Esophagus muscularis mucosa (tissue), 4 donors: Measurements from ENCODE around the gene DNAH12. TPM values are rescaled to one million over a fixed set of nuclear protein-coding genes. Genes with fewer than 3 reads are reported as not detected.
"Not testable (repeated sequence)": the region's sequence is repeated elsewhere in the genome, so short reads cannot be mapped to it uniquely, and the experiment has no call there.

ENCODE experiments used
- DNase-seq: peaks from one replicate; pipeline ENCODE4 v3.0.0-alpha.2; 2017; ENCODE audit errors: extremely low spot score
- H3K27ac ChIP-seq, 4 donors: fragments of 200-600 bp; sonication (generic); replicated peaks in 1 of 4; 1 replicate in 3 of 4; 2 replicates in 1 of 4; pipeline ENCODE4 v1.5.1; 2016 to 2019; ENCODE audit warnings: mild to moderate bottlenecking in 1 of 4
- H3K27me3 ChIP-seq, 4 donors: fragments of 200-600 bp; sonication (generic); one replicate each; pipeline versions ENCODE4 v1.5.1 to v1.6.0; 2016 to 2019
- H3K36me3 ChIP-seq, 4 donors: fragments of 200-600 bp; sonication (generic); one replicate each; pipeline ENCODE4 v1.5.1; 2016 to 2019
- H3K4me1 ChIP-seq, 4 donors: fragments of 200-600 bp; sonication (generic); one replicate each; pipeline ENCODE4 v1.5.1; 2016 to 2019
- H3K4me3 ChIP-seq, 4 donors: fragments of 200-600 bp; sonication (generic); 1 replicate in 2 of 4; 2 replicates in 2 of 4; pipeline ENCODE4 v1.5.1; 2016 to 2019; ENCODE audit warnings: mild to moderate bottlenecking in 4 of 4, moderate library complexity in 1 of 4
- H3K9me3 ChIP-seq, 4 donors: fragments of 200-600 bp; sonication (generic); 1 replicate in 3 of 4; 2 replicates in 1 of 4; pipeline ENCODE4 v1.5.1; 2016 to 2019
- CTCF ChIP-seq, 3 experiments: fragments of 200-600 bp in 2 of 3; fragments of 450-650 bp in 1 of 3; sonication (generic) in 2 of 3; IDR thresholded peaks; one replicate each; pipeline ENCODE4 v1.5.1; 2017 to 2019; ENCODE audit warnings: antibody characterized with exemption in 3 of 3, mild to moderate bottlenecking in 2 of 3, moderate library complexity in 1 of 3
- EP300 ChIP-seq: sonication (generic); formaldehyde crosslinking; IDR thresholded peaks from one replicate; pipeline ENCODE4 v1.6.1; 2017; ENCODE audit warnings: antibody characterized with exemption
- POLR2A ChIP-seq: fragments of 450-650 bp; IDR thresholded peaks from one replicate; pipeline ENCODE4 v1.6.1; 2017; ENCODE audit warnings: antibody characterized with exemption, moderate library complexity, mild to moderate bottlenecking, low read depth
- POLR2AphosphoS5 ChIP-seq, 2 donors: sonication (generic); formaldehyde crosslinking; IDR thresholded peaks; one replicate each; pipeline ENCODE4 v1.6.1; 2017; ENCODE audit warnings: antibody characterized with exemption in 2 of 2
- WGBS: methylation state at CpG from one replicate; pipeline ENCODE4 v1.1.5; 2018; 5-methylcytosine and 5-hydroxymethylcytosine counted together
- intact Hi-C: fragments of 100-400 bp; cut with DNase I; formaldehyde crosslinking; loops from one replicate; pipeline ENCODE4 v1.15.1; 2023
- total RNA-seq, 4 donors: library from RNA; depleted of rRNA; stranded (reverse); fragments of >200 nt; gene quantifications; one replicate each; pipeline versions ENCODE4 v1.1.0 to v1.2.1, GENCODE V29; 2016

The DNAH12 gene
- total RNA-seq, 4 donors from 2014 or later, result under 0.01 to 0.39 TPM; not detected in 2

DNA sequence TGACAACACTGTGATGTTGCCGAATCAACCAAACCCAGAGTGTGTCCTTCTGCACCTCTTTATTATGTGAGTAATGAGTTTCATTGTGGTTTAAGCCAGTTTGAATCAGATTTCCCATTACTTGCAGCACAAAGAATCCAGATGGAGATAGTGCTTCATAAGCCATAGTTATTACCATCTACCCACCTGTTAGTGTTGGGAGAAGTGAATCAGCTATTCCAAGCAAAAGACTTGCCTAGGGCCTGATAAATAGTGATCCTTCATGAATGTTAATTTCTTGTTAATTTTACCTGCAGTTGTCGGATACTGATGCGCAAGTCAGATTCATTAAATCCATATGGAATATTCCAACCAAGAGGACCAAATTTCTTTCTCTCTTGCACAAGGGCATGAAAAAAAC is 229.9 kb downstream of the DNAH12 start:
- Histone ChIP-seq H3K27me3 (no peaks in the 10 kb centered on the region), H3K4me1 (no peaks in the 10 kb centered on the region), H3K36me3 (no peaks in the 10 kb centered on the region), H3K9me3 (peaks cover 0 to 9% (median 4%) of the 10 kb centered on the region in 4 donors), H3K27ac (no peak overlapping the region), H3K4me3 (no peak overlapping the region)
- intact Hi-C loops, result no loop called here
- TF ChIP-seq POLR2AphosphoS5 (IDR thresholded peaks at IDR 0.05) (no peak), EP300 (no peak), CTCF (IDR thresholded peaks at IDR 0.05) (no peak), POLR2A (no peak)
- DNase-seq, result no peak
- WGBS, result 93% methylated on average over 3 of the region's 3 CpGs

GRCh38 chr3:57309769-57310360 is 234.3 kb downstream of the DNAH12 start:
- intact Hi-C loops, result no loop called here
- 71% methylated on average over 3 of the region's 3 CpGs for WGBS
- Histone ChIP-seq H3K4me3 (no peak overlapping the region), H3K9me3 (no peaks in the 10 kb centered on the region), H3K36me3 (no peaks in the 10 kb centered on the region), H3K4me1 (no peaks in the 10 kb centered on the region), H3K27me3 (no peaks in the 10 kb centered on the region), H3K27ac (no peak overlapping the region)
- DNase-seq, result no peak
- no peak for TF ChIP-seq CTCF (IDR thresholded peaks at IDR 0.05)
- no peak for TF ChIP-seq EP300

DNA sequence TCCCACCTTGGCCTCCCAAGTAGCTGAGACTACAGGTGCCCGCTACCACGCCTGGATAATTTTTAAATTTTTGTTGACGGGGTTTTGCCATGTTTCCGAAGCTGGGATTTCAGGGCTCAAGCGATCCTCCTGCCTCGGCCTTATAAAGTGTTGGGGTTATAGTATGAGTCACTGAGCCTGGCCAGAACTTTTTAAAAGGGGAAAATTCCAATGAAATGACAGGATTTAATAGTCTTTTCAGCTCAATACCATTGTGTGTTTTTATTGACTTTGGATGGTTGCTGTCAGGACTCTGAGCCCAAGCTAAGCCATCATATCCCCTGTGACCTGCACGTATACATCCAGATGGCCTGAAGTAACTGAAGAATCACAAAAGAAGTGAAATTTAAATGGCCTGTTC is 240.6 kb downstream of the DNAH12 start:
- H3K36me3 ChIP-seq, intact Hi-C loops, H3K4me1 ChIP-seq, H3K4me3 ChIP-seq, H3K9me3 ChIP-seq, H3K27me3 ChIP-seq, DNase-seq, H3K27ac ChIP-seq: not testable (repeated sequence)
- WGBS, result 99% methylated on average over 7 of the region's 7 CpGs

DNA sequence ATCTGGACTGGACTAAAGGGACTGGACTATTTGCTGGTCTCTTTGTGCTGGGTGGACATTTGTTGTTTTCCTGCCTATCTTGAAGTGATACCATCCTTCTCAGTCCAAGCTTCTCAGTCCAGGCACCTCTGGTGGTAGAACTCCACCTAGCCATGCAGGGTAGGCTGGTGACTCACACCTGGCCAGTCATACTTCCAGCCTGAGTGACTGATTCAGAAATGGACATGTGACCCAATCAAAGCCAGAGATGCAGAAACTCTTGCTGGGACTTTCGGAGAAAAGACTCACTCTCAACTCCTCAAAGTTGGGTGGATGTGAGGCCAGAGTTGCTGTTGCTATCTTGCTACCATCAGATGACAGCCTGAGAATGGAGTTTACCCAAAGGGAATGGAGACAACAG is 246.1 kb downstream of the DNAH12 start:
- Histone ChIP-seq H3K4me1 (no peaks in the 10 kb centered on the region), H3K27me3 (no peaks in the 10 kb centered on the region), H3K36me3 (no peaks in the 10 kb centered on the region), H3K9me3 (no peaks in the 10 kb centered on the region), H3K4me3 (no peak overlapping the region), H3K27ac (no peak overlapping the region)
- 100% methylated on average over 1 of the region's 1 CpG for WGBS
- no peak for DNase-seq
- TF ChIP-seq EP300 (no peak), POLR2AphosphoS5 (IDR thresholded peaks at IDR 0.05) (no peak), POLR2A (no peak), CTCF (IDR thresholded peaks at IDR 0.05) (no peak)
- intact Hi-C loops, result no loop called here

DNA sequence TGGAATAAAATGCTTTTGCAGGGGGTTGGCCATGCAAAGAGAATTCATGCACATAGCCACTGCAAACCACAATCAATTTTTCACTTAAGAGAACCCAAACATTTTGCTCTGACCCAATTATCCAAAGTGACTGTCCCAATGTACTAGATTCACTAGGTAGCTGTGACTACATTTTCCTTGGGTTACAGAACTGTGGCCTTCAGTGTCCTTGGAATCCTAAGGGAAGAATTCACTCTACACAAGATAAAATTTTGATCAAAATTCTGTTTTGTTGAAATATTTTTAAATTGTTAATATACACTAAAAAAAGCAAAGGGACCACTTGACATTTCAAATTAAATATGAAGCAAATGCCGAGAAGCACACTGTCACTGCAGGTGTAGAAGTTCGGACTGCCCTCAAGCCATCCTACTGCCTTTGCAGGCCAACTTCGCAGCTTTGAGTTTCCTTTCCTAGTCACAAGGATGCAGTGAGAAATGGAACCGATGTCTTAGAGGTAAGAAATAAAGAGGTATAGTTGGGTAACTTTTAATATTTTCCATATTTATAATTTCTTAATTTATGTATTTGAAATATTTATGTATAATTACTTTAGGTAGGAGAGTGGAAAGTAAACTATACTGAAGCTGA is 251.1 kb downstream of the DNAH12 start:
- no peak overlapping the region for H3K4me3 ChIP-seq

More for the DNA sequence above, 251.1 kb downstream of the DNAH12 start:
- TF ChIP-seq POLR2AphosphoS5 (IDR thresholded peaks at IDR 0.05), result no peak
- no peaks in the 10 kb centered on the region for H3K9me3 ChIP-seq
- H3K27ac ChIP-seq, result no peak overlapping the region
- no peaks in the 10 kb centered on the region for H3K36me3 ChIP-seq
- no peaks in the 10 kb centered on the region for H3K27me3 ChIP-seq
- intact Hi-C loops, result no loop called here
- no peaks in the 10 kb centered on the region for H3K4me1 ChIP-seq
- 94% methylated on average over 4 of the region's 4 CpGs for WGBS
- DNase-seq, result no peak
